GM21390 (cell line): ENCODE results near the gene PKP3.
"Not testable (repeated sequence)": the region's sequence is repeated elsewhere in the genome, so short reads cannot be mapped to it uniquely, and the experiment has no call there.

Experiments
- ATAC-seq: cut with Tn5 transposase; IDR thresholded peaks from one replicate; pipeline ENCODE4 v1.9.1; 2021; ENCODE audit not compliant: unreplicated experiment

Gene PKP3

GRCh38 chr11:424766-425165, 30.8 kb downstream of the PKP3 start:
- ATAC-seq: not testable (repeated sequence)

GRCh38 chr11:425301-425700, 31.3 kb downstream of the PKP3 start:
- no peak for ATAC-seq

GRCh38 chr11:426851-427250, 32.8 kb downstream of the PKP3 start:
- no peak for ATAC-seq

DNA sequence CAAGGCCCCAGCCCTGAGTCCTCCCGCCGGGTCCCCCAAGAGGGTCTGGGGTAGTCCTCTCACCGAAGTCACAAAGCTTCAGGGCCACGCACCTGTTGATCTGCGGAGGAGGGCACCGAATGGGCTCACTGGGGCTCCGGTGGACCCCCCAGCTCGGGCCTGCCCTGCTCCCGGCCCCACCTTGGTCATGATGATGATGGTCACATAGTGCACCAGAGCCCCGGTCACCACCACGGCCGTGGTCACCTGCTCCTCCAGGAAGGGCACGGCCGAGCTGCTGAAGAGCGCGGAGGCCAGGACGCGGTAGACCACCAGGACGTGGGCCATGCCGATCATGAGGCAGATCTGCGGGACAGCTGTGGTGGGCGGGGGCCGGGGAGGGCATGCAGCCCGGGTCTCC, 34.3 kb downstream of the PKP3 start:
- no peak for ATAC-seq

GRCh38 chr11:429391-429790, 35.4 kb downstream of the PKP3 start:
- ATAC-seq: no peak

GRCh38 chr11:429931-430456, 36.0 kb downstream of the PKP3 start:
- ATAC-seq: no peak

DNA sequence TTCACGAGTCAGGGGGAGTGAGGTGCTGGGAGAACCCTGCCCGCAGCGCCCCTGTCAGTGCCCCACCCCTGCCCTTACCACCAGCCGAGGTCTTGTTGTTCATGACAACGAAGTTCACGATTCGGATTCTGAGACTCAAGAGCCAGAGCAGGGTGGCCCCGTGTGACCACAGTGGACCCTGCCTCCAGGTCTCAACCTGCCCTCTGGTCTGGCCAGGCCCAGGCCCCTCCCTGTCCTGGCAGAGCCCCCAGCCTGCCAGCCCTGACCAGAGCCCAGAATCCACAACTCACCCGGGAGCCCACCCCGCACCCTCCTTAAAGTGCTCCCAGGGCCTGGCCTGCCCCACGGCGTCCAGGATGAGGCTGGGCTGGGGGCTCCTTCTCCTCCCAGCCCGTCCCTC, 37.9 kb downstream of the PKP3 start:
- ATAC-seq: no peak

DNA sequence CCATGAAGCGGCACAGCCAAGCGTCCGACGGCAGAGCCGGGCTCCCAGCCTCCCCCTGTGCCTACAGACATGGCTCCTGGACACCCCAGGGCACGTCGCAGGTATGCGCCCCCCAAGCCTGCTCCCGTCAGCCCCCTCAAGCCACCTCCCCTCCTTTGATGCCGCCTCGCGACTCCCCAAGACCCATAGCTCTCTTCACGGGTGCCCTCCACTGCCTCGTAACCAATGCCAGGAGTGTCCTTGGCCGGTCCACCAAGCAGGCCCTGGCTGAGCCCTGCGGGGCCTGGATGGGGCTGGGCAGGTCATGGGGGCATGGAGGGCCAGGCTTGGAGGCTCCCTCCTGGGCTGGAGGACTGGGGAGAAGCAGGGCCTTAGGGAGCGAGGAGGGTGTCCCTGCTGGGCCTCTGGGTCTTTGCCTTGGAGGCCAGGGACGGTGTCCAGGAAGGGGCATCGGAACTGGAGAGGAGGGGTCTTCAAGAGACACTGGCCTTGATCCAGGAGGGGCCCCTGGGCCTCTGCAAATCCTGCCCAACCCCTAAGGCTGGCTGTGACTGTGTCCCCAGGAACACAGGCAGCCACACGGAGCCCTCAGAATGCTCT, 38.6 kb downstream of the PKP3 start:
- no peak for ATAC-seq

DNA sequence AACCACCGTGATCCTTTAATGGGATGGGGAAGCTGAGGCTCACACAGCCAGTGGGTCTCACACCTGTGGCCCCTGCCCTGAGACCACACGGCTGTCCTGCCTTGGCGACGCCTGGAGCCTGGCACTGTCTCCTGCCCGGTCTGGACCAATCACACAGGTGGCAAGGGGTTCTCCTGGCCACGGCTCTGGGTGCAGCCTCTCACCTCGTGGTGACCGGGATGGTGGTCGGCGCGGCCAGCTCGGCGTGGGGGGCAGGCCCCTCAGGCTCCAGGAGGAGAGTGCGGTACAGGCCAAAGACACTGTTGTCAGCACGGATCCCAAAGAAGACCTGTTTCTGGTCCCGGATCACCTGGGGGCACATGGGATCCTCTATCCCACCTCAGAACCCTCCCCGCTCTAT, 39.1 kb downstream of the PKP3 start:
- no peak for ATAC-seq

DNA sequence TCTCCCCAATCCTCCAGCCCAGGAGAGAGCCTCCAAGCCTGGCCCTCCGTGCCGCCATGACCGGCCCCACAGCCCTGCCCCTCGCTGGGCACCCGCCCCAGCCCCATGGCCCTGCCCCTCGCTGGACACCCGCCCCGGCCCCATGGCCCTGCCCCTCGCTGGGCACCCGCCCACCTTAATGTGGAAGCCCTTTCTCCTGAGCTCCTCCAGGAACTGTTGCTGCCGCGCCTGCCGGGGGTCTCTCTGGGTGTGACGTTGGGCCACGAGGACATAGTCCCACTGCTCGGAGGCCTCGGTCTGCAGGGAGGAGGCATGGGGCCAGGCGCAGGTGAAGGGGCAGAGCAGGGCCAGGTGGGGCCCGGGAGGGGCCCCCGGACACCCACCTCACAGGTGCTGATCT, 39.6 kb downstream of the PKP3 start:
- ATAC-seq: no peak

DNA sequence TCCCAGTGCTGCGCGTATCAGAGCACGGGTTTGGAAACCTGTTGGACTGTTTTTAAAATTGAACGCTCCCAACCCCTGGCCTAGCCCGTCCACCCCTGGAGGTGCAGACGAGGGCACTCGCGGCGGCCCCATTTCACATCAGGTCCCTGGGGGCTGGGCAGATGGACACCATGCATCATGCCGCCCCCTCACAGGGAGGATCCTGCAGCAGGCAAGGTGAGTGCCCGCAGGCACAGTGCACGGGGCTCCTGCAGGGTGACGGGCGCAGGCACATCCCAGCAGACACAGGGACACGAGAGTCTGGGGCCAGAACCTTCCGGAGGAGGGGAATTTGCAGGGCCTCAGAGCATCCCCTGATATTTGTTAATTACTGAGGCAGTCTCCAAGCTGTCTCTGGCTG, 40.5 kb downstream of the PKP3 start:
- no peak for ATAC-seq

DNA sequence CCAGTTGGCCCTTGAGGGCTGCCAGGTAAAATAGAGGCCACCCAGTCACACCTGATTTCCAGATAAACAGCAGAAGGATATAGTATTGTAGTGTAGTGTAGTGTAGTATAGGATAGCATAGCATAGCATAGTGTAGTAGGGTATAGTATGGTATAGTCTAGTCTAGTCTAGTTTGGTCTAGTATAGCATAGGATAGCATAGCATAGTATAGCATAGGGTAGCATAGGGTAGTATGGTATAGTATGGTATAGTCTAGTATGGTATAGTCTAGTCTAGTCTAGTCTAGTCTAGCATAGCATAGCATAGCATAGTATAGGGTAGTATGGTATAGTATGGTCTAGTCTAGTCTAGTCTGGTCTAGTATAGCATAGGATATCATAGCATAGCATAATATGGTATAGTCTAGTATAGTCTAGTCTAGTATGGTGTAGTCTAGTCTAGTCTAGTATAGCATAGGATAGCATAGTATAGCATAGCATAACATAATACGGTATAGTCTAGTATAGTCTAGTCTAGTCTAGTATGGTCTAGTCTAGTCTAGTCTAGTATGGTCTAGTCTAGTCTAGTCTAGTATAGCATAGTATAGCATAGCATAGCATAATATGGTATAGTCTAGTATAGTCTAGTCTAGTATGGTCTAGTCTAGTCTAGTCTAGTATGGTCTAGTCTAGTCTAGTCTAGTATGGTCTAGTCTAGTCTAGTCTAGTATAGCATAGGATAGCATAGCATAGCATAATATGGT, 41.2 kb downstream of the PKP3 start:
- ATAC-seq: not testable (repeated sequence)

- ATAC-seq: no peak
Observed at GRCh38 chr11:437228-437870, 43.3 kb downstream of the PKP3 start.

DNA sequence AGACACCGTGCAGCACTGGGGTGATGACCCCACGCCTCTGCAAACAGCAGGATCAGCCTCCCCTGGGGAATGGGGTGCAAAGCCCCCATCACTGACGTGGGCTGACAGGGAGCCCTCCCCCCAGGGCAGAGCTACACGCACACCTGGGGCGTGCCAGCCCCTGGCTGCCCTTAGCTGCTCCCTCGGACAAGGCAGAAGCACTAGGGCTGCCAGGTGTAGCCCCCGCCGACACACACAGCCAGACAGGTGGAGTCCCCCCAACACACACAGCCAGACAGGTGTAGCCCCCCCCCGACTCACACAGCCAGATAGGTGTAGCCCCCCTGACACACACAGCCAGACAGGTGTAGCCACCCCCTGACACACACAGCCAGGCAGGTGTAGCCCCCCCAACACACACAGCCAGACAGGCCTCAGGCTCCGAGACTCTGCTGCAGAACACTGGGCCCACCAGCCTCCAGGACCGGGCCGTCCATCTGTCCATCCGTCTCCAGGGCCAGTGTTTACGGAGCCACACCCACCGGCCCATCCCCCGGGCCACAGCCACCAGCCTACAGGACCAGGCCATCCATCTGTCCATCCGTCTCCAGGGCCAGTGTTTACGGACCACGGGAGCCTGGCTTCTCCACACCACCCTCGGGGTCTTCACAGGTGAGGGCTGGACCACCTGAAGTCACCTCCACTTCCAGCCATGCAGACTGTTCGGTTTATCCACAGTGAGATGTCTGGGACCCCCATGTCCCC, 44.3 kb downstream of the PKP3 start:
- ATAC-seq: no peak

DNA sequence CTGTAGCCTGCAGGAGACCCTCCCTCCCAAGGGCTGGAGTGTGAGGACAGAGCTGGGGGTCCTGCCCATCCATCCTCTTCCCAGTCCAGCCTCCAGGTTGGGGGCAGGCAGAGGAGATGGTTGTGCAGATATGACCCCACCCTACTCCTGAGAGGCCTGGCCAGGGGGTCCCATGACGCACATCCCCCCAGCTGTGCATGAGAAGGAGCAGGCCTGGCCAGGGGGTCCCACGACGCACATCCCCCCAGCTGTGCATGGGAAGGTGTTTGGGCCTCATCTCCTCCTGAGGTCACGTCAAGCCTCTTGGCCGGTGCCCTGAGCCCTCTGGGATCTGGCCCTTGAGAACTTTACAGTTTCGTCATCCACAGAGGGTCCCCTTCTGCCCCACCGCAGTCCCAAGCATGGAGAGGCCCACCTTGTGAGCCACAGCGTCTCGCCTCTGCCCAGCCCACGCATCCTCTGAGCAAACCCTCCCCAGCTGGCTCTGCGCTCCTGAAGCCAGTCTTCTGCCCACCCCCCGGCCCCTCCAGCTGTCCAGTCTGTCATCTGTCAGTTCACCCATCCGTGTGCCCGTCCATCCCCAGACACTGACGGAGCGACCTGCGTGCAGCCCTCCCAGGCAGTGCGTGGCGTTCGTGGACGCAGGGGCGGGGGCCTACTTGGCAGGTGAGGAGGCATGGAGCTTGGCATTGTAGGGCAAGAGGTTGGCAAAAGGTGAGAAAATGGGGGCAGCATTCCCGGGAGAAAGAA, 45.5 kb downstream of the PKP3 start:
- ATAC-seq: no peak

GRCh38 chr11:440065-441042, 46.3 kb downstream of the PKP3 start:
- no peak for ATAC-seq

DNA sequence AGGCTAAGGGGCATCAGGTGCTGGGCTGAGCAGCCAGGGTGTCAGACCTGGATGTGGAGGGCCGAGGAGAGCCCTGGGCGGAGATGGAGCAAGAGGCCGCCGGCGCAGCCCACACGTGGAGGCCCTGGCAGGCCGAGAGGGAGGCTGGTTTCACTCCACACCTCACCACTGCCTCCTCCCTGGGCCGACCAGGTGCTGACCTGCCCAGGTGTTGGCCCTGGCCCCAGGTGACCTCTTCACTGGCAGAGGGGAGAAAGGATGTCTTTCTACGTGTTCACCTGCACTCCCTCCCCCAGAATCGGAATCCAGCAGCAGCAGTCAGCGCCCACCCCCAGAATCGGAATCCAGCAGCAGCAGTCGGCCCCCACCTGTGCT, 47.0 kb downstream of the PKP3 start:
- ATAC-seq: no peak

DNA sequence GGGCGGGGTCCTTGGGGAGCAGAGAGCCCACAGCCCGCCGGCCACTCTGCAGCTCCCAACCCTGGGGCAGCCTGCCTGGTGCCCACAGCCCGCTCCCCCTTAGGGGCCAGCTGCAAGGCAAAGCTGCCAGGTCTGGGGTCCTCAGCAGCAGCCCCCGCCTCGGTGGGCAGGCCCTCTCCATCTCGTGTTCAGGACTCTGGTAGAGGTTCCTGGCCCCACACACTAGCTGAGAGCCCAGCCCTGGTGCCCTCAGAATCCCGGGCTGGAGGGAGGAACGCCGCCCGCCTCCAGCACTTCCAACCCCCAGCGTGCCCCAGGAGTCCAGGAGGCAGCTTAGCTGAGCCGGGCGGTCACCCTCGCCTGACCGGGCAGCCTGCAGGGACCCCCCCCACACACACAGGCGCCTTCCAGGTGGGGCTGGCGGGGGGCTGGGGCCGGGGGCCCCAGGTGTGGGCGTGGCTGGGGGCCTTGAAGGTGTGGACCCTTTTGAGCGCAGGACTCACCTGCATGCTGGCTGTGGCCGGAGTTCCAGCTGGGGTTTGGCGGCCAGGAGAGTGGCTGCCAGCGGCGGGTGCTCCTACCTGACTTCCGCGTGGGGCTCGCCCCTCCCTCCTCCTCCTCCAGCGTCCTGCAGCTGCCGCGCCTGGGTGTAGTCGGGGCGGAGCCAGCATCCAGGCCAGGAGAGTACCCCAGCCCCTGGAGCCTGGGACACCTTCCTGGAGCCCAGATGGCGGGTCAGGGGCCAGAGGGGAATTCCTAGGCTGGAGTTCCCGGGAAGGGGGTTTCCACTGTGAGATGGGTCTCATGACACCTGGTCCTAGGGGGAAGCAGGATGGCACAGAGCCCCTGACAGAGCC, 47.6 kb downstream of the PKP3 start, which contains the start of gene ANO9:
TSS of gene ANO9 (minus strand) at position 594 of the 857 bp plus-strand sequence. CDS start at position 509, 85 bp downstream.
- ATAC-seq: peak; percentile 52
